IPS-18a (cell line): ENCODE data around the gene CTCFL.

ENCODE experiments used
- H3K27ac ChIP-seq: one replicate; pipeline ENCODE4 v1.5.1; 2013; ENCODE audit warnings: low read length
- H3K27me3 ChIP-seq: one replicate; pipeline ENCODE4 v1.6.1; 2013; ENCODE audit warnings: mild to moderate bottlenecking, low read length; ENCODE audit not compliant: control insufficient read depth, insufficient read depth
- H3K36me3 ChIP-seq: one replicate; pipeline ENCODE4 v1.6.1; 2013; ENCODE audit warnings: low read depth, low read length; ENCODE audit not compliant: control insufficient read depth
- H3K4me1 ChIP-seq: one replicate; pipeline ENCODE4 v1.6.1; 2013; ENCODE audit warnings: low read depth, low read length; ENCODE audit not compliant: control insufficient read depth
- H3K4me3 ChIP-seq: one replicate; pipeline ENCODE4 v1.5.1; 2013; ENCODE audit warnings: low read length
- H3K9ac ChIP-seq: one replicate; pipeline ENCODE4 v1.6.1; 2013; ENCODE audit warnings: mild to moderate bottlenecking, low read length, moderate library complexity
- H3K9me3 ChIP-seq: one replicate; pipeline ENCODE4 v1.6.1; 2013; ENCODE audit warnings: low read depth, low read length; ENCODE audit not compliant: control insufficient read depth

CTCFL gene

DNA sequence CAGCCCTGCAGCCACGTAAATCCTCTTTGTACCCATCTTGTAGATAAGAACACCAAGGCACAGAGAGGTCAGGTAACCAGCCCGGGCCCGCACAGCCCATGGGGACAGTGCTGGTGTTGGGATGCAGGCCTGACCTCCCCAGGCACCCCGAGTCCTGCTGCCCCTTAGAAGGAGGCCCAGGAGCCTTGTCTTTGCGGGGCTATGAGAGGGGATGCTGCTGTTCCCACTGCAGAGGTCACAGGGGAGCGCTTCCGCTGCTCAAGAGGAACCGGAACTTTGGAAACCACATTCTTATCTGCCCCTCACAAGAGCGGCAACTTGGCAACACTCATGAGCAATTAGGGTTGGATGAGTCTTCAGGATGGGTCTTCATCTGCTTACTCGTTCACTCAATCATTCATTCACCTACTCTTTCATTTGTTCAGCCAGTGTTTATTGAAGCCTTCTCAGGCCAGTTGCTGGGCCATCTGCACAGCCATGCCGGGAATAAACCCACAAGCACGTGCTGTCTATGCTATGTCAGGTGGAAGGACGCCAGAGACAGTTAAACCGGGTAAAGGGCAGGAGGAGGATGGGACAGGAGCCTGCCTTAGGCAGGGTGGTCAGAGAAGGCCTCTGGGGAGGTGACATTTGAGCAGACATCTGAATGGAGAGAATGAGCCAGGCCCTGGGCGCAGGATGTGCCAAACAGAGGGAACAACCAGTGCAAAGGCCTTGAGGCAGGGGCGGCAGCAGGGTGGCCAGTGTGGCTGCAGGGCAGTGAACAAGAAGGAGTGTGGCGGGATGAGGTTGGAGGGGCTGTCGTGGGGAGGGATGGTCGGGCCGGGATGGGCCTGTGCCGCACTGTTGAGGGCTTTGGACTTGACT, 72.9 kb downstream of the CTCFL start:
- Histone ChIP-seq H3K4me1 (no peaks in the 10 kb centered on the region), H3K9ac (no peak overlapping the region), H3K4me3 (no peak overlapping the region), H3K9me3 (no peaks in the 10 kb centered on the region), H3K27me3 (no peaks in the 10 kb centered on the region), H3K36me3 (no peaks in the 10 kb centered on the region), H3K27ac (no peak overlapping the region)

DNA sequence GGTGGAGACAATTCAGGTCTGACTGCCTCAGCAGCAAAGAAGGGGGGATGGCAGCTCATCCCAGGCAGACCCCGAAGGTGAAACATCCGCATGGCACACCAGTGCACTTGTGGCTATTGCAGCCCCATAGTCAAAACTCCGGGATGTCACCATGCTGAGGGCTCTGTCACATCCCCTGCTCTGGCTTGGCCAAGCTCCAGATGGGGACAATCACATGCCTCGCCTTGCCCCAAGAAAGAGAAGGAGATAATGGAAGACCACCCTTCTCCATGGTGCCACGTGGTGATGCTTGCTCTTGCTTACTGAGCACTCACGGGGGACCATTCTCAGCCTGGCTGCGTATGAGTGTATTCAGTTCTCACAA, 73.5 kb downstream of the CTCFL start:
- Histone ChIP-seq H3K27me3 (no peaks in the 10 kb centered on the region), H3K36me3 (no peaks in the 10 kb centered on the region), H3K4me1 (no peaks in the 10 kb centered on the region), H3K4me3 (no peak overlapping the region), H3K27ac (no peak overlapping the region), H3K9me3 (no peaks in the 10 kb centered on the region), H3K9ac (no peak overlapping the region)

DNA sequence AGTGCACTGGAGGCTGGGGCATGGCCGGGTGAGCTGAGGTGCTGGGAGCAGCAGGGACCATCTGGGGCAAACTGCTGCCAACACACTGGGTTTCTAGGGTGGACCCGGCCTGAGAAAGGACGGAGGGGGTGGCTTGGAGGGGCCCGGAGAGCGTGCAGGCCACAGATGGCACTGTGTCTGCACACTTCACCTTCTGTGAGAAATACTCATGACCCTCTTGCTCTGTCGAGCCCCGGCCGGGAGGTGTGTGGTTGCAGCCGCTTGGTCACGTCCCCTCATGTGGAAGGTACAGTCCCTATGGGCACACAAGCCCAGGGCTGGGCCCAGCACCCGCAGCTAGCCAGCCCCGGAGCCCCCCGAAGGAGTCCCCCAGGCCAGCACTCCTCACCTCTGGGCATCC, 74.0 kb downstream of the CTCFL start:
- Histone ChIP-seq H3K9ac (no peak overlapping the region), H3K9me3 (no peaks in the 10 kb centered on the region), H3K4me1 (no peaks in the 10 kb centered on the region), H3K4me3 (no peak overlapping the region), H3K36me3 (no peaks in the 10 kb centered on the region), H3K27ac (no peak overlapping the region), H3K27me3 (no peaks in the 10 kb centered on the region)

DNA sequence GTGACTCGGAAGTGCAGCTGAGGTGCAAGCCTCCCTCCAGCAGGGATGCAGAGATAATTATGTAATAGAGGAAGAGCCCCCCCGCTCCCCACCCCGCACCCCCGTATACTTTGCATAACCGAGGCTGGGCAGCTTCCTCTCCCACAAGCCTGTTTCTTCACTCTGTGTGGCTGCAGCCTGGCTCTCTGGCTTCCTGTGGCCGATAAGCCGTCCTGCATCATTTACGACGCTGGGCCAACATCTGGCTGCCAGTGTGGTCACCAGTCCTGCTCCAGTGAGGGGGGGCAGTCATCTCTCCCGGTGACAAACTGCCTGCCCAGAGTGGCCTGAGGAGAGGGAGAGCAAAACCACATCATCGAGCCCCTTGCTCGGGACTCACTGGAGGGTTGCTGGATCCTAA, 74.5 kb downstream of the CTCFL start:
- Histone ChIP-seq H3K4me1 (no peaks in the 10 kb centered on the region), H3K4me3 (no peak overlapping the region), H3K9ac (no peak overlapping the region), H3K27ac (no peak overlapping the region), H3K9me3 (no peaks in the 10 kb centered on the region), H3K27me3 (no peaks in the 10 kb centered on the region), H3K36me3 (no peaks in the 10 kb centered on the region)

DNA sequence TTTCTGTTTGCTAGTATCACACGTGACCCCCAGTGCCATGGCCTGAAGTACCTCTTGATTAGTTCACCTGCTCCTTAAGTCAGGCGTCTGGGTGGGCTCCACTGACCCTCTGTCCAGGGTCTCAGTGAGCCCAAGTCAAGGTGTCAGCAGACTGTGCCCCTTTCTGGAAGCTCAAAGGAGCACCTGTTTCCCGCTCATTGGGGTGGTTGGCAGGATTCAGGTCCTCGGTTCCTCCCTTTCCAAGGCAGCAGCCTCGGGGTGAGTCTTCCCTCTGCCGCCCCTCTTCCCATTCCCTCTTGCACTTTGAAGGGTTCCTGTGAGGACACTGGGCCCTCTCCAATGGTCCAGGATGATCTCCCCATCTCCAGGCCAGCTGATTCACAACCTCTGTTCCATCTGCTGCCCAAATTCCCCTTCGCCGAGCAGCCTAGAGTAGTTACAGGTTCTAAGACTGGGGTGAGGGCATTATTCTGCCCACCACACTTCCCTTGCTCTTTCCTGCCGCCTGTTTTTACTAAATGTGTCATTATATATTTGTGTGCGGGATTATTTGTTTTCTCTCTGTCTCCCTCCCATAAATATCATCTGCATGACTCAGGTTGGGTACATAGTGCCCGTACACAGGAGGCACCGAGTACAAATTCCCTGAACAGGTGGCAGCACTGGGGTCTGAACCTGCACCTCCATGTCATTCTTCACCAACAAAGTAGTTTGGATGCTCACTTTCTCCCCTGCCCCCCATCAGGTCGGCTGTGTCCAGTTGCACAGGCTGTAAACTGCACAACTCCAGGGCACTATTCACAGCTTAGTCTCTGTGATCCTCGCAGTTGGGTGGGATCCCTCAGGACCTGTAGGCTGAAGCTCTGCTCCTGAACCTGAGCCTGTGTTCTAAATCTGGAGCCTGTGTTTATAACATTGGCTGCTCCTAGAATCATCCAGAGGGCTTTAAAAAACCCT, 75.3 kb downstream of the CTCFL start:
- no peaks in the 10 kb centered on the region for H3K4me1 ChIP-seq
- H3K36me3 ChIP-seq, result no peaks in the 10 kb centered on the region
- no peaks in the 10 kb centered on the region for H3K27me3 ChIP-seq
- H3K9me3 ChIP-seq, result no peaks in the 10 kb centered on the region
- H3K27ac ChIP-seq, result no peak overlapping the region
- no peak overlapping the region for H3K9ac ChIP-seq
- H3K4me3 ChIP-seq, result no peak overlapping the region

DNA sequence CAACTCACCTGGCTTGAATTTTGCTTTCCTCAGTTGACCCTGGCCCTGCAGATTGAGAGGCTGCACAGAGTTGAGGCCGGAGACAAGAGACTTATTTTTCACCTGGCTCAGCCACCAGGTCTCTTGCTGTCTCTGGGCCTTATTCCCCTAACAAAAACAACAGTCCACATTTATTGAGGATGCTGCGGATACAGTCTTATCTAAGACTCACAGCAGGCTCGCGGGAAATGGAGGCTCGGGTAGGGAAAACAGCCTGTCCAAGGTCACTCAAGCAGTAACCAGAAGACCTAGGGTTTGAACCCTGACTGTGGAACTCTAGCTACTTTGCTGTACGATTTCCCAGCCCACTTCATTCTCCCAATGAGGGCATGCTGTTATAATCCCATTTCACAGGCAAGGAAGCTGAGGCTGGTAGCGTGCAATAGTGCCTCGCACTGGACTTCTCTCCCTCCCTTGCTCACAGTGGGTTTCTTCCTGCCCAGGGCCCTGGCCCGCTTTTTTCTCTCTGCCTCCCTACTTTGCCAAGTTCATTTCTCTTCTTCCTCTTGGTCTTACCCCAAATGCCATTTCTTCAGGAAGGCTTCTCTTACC, 76.1 kb downstream of the CTCFL start:
- Histone ChIP-seq H3K4me3 (no peak overlapping the region), H3K27ac (no peak overlapping the region), H3K36me3 (no peaks in the 10 kb centered on the region), H3K9me3 (no peaks in the 10 kb centered on the region), H3K27me3 (no peaks in the 10 kb centered on the region), H3K9ac (no peak overlapping the region), H3K4me1 (no peaks in the 10 kb centered on the region)
